Stimulated activated naive CD4-positive, alpha-beta T cell treated with Interleukin-2 at 50 U/mL for 16 hours (primary cell): ENCODE data around the gene LAMA3.
"Not testable (repeated sequence)": the region's sequence is repeated elsewhere in the genome, so short reads cannot be mapped to it uniquely, and the experiment has no call there.

Experiments used
- DNase-seq: peaks from one replicate; lab custom pipeline; 2025; lab: John Stamatoyannopoulos, UW

The LAMA3 gene

DNA sequence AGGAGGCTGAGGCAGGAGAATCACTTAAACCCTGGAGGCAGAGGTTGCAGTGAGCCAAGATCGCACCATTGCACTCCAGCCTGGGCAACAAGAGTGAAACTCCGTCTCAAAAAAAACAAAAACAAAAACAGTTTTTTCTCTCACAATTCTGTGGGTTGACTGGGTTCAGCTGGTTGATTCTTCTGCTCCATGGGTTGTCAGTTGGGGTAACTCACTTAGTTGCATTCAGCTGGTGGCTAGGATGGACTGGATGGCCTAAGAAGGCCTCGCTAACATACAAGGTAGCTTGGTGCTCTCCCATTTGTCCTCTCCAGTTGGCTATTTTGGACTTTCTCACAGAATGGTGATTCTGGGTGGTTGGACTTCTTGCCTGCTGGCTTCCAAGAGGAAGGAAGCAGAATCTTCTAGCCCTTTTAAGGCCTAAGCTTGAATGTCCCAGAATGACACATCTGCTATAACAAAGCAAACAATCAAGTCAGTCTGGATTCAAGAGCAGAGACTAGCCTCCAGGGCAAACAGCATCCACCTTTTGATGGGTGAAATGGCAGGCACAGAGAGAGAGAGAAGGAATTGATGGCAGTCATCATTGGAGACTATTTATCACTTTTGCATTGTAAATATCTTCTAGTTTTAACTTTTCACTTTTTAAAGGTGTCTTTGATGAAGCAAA lies 17.9 kb downstream of the LAMA3 start:
- DNase-seq, result no peak

GRCh38 chr18:23710068-23710527 lies 20.8 kb downstream of the LAMA3 start:
- no peak for DNase-seq

- DNase-seq, result no peak
These were observed 21.7 kb downstream of the LAMA3 start for GRCh38 chr18:23710946-23711345.

DNA sequence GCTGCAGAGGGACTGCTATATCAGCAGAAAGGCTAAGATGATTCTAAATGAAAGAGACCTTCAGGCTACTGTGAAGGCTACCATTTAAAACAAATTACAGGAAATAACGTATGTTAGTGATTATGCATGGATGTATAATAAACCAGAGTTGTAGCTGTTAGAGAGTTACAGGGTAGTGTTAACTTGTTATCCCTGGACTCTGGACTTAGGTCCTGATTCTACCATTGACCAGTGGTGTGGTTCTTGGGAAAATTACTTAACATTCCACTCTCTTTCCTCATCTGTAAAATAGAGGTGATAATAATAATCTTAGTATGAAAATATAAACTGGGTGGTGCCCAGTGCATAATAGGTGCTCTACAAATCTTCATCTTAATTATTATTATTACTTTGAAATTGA lies 22.2 kb downstream of the LAMA3 start:
- DNase-seq, result no peak

GRCh38 chr18:23712445-23712844 lies 23.2 kb downstream of the LAMA3 start:
- no peak for DNase-seq

DNA sequence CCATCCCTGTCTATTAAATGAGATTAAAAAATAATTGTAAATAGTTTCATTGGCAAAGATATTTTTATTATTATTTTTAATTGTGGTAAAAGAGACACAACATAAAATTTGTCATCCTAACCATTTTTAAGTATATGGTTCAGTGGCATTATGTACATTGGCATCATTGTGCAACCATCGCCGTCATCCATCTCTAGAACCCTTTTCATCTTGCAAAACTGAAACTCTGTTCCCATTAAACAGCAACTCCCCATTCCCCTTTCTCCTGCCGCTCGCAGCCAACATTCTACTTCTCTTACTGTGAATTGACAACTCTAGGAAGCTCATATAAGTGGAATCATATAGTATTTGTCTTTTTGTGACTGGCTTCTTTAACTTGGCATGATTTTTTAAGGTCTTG lies 25.3 kb downstream of the LAMA3 start:
- no peak for DNase-seq

DNA sequence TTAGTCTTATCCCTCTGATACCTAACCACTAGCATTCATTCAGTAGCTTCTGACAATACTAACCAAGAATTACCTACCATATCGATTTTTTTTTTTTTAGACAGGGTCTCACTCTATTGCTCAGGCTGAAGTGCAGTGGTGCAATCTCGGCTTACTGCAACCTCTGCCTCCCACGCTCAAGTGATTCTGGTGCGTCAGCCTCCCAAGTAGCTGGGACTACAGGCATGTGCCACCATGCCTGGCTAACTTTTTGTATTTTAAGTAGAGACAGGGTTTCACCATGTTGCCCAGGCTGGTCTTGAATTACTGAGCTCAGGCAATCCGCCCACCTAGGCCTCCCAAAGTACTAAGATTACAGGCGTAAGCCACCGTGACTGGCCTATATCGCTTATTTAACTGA lies 26.8 kb downstream of the LAMA3 start:
- not testable (repeated sequence) for DNase-seq

GRCh38 chr18:23716516-23716915 lies 27.3 kb downstream of the LAMA3 start:
- no peak for DNase-seq

DNA sequence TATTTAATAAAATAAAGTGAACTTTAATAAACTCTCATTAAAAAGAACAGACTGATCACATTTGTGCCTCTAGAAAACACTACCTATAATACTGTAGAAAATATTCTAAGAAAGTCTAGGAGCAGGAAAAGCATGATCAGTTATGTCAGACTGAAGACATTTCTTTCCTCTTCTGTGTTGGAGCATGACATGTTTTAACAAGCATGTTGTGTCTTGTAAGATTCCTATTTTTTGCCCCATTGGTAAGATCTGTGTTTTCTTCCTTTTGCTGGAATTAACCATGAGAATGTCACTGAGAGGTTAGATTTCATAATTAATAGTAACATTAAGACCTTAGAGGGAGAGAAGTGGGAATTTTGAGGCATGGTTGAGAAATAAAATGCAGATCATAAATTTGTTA lies 27.7 kb downstream of the LAMA3 start:
- DNase-seq, result no peak

GRCh38 chr18:23718243-23718720 lies 29.0 kb downstream of the LAMA3 start:
- DNase-seq, result no peak

- no peak for DNase-seq
These were observed 29.5 kb downstream of the LAMA3 start for GRCh38 chr18:23718731-23719130.

GRCh38 chr18:23719634-23720201 lies 30.5 kb downstream of the LAMA3 start:
- no peak for DNase-seq

- no peak for DNase-seq
These were observed 32.6 kb downstream of the LAMA3 start for GRCh38 chr18:23721696-23722480.

DNA sequence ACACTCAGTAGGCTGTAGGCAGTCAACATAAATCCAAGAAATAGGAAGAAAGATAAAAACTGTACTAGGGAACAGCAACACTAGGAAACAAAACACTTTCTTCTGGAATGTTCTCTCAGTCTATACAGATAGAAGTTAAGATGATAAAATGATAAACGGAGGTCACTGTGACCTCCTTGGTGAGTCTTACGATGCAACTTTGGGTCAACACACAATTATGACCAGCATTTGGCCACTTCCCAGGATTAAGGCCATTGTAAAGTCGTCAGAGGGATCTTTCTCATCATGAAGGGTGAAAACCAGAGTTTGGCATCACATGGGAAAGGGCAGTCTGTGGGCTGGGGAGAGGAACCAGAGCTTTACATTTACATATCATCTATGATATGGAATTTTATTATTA lies 33.4 kb downstream of the LAMA3 start:
- no peak for DNase-seq

DNA sequence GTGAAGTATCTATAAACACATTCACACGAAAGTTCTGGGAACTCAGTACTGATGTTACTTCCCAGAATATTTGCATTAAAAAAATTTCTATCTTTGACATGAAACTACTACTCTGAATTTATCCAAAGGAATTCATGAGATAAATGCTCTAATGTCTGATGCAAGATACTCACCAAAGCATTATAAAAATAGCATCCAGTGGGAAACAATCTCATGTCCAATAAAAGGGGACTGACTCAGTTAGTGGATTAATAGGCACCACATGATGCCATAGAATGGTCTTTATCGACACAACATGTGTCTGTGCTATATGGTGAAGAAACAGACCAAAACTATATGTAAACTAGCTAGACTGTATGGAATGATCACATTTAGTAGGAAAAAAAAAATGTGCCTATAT lies 33.9 kb downstream of the LAMA3 start:
- no peak for DNase-seq

GRCh38 chr18:23724681-23725080 lies 35.4 kb downstream of the LAMA3 start:
- DNase-seq, result no peak

GRCh38 chr18:23725351-23725750 lies 36.1 kb downstream of the LAMA3 start:
- no peak for DNase-seq

- DNase-seq, result no peak
These were observed 36.8 kb downstream of the LAMA3 start for GRCh38 chr18:23725827-23726661.

GRCh38 chr18:23727707-23728493 lies 38.6 kb downstream of the LAMA3 start:
- no peak for DNase-seq

GRCh38 chr18:23730857-23731256 lies 41.6 kb downstream of the LAMA3 start:
- DNase-seq, result no peak

DNA sequence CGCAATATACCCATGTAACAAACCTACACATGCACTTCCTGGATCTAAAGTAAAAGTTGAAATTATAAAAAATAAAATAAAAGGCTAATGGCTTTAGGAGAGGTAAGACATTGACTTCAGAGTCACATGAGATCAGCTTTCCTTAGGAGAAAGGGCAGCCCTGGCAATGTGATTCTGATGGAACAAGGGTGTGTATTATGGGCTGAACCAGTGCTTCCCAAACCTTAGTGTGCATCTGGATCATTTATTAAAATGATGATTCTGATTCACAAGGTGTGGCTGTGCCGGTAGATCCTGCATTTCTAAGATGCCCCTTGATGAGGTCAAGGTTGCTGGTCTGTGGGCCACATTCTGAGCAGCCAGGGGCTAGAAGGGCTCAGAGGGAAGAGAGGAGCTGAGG lies 42.6 kb downstream of the LAMA3 start:
- DNase-seq, result no peak
